RCC 7860 (cell line): ENCODE results near the gene LTF.
"Not testable (repeated sequence)": the region's sequence is repeated elsewhere in the genome, so short reads cannot be mapped to it uniquely, and the experiment has no call there.

Experiments used
- DNase-seq: peaks from one replicate; pipeline ENCODE4 v3.0.0-alpha.2; 2015; ENCODE audit warnings: low spot score
- FAIRE-seq: peaks from 2 replicates; lab custom pipeline; 2012; peaks lifted over from hg19 to GRCh38; lab: Jason Lieb, UNC

The LTF gene

DNA sequence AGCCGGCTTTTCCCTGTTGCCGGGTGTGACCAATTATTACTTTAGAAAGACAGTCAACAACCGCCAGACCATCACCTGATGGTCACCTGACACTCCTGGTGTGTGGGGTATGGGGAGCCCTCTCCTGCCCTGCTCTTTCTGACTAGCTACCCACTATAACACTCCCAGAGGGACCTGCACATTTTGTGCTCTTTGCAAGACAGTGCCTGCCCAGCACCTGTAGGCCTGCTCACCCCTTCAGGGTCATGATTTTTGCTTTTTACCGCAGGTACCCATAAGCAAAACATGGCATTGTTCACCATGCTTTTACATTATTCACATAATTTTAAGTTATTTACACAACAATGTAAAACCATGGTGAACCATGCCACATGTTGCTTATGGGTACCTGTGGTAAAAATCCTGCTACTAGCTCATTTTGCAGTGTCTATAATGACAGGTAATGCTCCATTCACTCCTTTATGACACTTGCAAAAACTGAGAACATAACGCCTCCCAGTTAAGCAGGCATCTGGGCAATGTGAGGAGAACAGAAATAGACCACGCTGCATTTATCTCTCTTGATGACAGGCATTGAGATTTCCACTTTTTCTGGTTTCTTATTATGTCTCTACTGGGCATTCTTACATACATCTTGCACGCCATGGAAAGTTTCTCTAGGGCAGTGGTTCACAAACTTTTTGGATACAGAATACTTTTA is 47.7 kb downstream of the LTF start:
- FAIRE-seq = no peak
- no peak for DNase-seq

DNA sequence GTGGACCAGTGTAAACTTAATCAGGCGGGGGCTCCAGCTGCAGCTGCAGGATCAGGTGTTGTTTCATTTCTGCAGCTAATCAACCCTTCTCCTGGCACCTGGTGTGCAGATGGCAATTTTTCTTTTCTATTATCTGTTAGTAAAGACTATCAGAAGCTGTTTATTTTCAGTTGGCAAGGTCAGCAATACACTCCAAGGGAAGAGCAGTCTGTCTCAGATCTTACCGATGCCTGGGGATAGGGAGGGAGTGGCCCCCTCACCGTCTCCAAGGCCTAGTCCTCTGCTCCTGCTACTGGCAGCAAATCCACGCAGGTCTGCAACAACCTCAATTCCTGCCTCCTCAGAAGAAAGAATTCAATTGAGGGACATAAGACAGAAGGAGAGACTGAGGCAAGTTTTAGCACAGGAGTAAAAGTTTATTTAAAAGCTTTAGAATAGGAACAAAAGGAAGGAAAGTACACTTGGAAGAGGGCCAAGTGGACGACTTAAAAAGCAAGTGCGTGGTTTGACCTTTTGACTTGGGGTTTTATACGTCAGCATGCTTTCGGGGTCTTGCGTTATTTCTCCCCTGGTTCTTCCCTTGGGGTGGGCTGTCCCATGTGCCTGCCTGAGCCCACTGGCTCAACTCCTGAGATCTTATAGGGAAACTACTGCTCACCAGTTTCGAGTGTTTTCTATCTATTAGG is 48.4 kb downstream of the LTF start:
- DNase-seq = no peak
- no peak for FAIRE-seq

DNA sequence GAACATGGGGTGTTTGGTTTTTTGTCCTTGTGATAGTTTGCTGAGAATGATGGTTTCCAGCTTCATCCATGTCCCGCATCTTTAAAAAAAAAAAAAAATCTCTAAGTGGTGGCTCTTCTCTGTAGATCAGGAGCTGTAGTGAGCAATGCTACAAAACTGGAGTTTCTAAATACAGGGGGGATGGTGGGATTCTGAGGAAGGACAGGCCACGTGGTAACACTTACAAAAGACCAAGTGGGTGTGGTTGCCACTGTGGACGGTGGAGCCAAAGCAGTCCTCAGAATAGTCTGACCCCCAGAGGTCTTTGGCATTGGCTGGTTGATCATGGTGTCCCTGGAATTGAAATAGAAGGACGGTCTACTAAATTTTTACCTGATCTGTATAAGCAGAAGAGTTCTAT is 50.0 kb downstream of the LTF start:
- FAIRE-seq (no peak), DNase-seq (no peak)

DNA sequence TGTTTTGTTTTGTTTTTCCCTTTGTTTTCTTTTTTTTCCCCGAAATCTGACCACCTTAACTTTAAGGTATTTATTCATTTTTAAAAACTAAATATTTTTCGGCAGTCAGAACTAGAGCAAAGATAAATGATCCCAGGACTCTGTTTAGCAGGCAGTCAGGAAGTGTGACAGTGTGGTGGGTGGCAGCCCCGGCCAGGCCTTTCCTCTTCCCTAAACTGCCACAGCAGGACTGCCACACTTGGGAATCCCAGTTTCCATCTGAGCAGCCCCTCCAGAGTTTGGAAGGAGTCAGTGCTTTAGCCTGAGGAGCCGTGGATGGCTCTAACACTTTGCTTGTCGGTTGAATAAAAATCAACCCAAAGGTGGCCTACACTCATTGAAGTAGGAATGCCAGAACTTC is 50.8 kb downstream of the LTF start:
- DNase-seq = no peak
- FAIRE-seq = no peak

DNA sequence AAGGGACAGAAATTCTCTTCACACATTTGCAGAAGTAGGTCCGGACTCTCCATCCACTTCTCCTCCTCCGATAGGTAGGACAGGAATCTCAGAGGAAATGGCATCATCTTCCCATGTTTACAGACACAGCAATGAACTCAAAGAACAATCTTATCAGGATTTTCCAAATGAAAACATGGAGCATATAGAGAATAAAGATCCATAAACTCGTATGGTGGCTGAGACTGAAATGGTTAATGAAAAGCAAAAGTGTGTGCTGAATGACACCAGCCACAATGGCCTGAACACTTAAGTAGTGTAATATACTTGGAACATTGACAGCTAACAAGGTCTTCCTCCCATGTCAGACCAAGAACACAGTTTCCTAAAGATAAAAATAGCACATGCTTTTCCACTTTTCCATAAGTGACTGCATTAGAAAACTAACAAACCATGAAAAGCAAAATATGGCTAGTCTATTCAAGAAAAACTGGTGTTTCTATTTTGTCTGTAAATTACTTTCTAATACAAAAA is 51.9 kb downstream of the LTF start:
- FAIRE-seq = no peak
- DNase-seq = no peak

DNA sequence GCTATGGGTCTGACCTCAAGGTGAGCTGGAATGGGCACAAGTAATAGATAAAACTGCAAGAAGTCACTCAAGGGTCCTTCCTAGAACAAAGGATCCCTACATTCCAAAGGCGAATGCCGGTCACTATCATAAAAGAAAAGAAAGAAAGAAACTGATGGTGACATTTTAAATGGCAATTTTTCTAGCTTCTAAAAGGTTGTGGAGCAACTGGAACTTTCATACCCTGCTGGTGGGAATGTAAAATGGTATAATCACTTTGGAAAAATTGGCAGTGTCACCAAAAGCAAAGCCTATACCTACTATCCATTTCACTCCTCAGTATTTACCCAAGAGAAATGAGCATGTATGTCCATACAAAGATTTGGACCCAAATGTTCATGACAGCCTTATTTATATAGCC is 53.4 kb downstream of the LTF start:
- FAIRE-seq (no peak), DNase-seq (no peak)

DNA sequence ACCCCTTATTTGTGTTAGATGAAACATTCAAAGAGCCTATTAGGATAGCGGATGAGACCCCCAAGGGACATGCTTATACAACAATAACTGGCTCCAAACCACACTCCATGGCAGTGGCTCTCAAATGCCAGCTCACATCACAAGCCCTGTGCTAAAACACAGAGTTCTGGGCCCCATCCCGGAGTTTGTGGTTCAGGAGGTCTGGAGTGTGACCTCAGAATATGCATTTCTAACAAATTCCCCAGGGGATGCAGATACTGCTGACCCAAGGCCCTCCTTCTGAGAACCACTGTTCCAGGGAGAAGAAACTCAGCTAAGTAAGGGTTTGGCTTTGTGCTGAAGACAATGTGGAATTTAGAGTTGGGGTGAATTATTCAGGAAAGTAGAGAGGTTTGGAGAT is 54.0 kb downstream of the LTF start:
- DNase-seq (no peak), FAIRE-seq (no peak)

DNA sequence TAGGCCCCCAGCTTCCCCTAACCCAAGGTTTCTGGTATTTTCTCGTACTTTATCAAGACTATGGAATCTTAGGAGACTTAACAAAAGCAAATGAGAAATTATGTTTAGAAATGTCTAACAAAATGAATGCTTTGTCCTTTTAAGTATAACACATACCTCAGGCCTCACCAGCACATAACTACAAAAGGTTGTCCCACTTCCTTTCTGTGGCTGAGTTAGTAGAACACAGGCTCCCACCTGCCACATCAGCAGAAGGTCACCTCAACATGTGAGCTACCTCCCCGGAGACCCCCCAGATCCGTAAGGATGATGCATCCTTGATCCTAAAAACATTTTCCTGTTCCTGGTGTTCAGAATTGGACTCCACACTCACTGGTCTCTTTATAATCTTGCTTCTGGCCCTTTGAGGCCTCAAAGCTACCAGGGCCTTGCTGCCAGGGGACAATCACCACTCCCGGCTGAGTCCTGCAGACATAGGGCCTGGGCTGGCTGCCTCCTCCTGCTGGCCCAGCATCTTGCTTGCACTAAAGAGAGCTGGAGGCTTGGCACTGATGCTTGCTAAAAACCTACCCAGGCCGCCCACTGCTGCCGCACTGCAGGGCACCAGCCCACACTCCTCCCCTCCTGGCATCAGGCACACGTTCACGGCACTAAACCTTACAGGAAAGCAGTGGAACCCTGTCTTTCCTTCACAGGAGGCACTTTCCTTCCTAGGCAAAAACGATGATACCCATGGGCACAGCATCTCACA is 54.8 kb downstream of the LTF start:
- DNase-seq (no peak), FAIRE-seq (no peak)

DNA sequence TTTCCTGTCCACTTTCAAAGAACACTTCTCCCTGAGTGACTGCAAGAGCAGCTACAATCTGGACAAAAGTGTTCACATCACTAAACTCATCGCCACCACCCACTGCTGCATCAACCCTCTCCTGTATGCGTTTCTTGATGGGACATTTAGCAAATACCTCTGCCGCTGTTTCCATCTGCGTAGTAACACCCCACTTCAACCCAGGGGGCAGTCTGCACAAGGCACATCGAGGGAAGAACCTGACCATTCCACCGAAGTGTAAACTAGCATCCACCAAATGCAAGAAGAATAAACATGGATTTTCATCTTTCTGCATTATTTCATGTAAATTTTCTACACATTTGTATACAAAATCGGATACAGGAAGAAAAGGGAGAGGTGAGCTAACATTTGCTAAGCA is 55.9 kb downstream of the LTF start:
- DNase-seq (no peak), FAIRE-seq (no peak)

DNA sequence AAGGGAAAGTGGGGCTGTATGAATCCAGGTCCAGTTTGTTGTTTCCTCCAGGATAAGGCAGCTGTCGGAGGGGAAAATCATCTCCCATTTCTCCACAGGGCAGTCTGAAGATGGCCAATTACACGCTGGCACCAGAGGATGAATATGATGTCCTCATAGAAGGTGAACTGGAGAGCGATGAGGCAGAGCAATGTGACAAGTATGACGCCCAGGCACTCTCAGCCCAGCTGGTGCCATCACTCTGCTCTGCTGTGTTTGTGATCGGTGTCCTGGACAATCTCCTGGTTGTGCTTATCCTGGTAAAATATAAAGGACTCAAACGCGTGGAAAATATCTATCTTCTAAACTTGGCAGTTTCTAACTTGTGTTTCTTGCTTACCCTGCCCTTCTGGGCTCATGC is 56.7 kb downstream of the LTF start:
- FAIRE-seq = no peak
- no peak for DNase-seq

DNA sequence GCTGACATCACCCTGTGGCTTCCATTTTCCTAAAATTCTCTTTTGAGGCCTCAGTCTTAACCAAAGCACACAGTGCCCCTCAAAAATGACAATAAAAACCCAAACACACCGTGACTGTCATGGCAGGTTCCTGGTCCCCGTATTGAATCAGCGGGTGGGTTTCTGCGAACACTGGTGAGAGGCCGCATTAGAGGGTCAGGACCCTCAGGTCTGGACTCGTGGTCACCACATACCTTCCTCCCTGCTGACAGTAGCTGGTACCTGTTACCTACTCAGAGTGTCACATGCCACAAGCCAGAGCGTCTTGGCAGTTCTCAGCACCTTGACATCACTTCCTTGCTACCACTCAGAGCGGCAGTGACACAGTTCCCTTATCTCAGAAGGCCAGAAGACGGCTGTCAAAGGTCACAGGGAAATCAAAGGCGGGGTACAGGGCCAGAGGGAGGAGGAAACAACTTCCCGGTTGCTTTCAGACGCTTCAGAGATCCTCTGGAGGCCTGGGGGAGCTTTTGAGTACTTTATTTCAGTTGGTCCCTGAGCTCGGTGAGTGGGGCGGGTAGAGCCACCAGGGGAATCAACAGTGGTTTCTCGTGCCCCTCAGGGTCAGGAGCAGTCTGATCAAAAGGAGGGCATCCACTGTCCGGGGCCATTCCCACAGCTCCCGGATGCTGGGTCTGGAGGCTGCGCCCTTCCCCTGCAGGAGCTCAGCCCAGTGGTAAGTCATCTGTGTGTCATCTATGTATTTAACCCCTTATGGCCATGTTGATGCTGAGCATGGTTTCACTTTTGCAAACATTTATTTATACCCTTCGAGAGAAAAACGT is 57.7 kb downstream of the LTF start, which contains the start of the genes CCR5AS and CCRL2:
CCR5AS (minus strand) TSS at position 279 of the 824 bp plus-strand sequence.
CCRL2 (plus strand) TSS at position 472 of the 824 bp plus-strand sequence. CDS start 821 bp downstream, outside the sequence.
- no peak for FAIRE-seq
- peak; percentile 61 for DNase-seq

DNA sequence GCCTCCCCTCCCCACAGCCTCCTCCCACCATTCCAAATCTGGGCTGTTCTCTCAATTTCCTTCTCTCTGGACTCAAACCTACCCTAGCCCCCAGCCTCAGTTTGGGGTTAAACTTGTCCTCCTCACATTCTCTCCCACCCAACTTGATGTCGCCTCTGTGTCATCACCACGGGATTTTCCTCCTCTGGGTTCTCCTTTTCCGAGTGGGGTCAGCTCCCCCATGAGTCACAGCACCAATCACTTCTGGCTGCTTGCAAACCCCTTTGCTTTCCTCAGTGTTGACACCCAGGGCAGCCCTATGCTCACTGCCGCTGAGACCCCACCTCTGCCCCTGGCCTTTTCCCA is 58.3 kb downstream of the LTF start:
- no peak for DNase-seq
- no peak for FAIRE-seq

DNA sequence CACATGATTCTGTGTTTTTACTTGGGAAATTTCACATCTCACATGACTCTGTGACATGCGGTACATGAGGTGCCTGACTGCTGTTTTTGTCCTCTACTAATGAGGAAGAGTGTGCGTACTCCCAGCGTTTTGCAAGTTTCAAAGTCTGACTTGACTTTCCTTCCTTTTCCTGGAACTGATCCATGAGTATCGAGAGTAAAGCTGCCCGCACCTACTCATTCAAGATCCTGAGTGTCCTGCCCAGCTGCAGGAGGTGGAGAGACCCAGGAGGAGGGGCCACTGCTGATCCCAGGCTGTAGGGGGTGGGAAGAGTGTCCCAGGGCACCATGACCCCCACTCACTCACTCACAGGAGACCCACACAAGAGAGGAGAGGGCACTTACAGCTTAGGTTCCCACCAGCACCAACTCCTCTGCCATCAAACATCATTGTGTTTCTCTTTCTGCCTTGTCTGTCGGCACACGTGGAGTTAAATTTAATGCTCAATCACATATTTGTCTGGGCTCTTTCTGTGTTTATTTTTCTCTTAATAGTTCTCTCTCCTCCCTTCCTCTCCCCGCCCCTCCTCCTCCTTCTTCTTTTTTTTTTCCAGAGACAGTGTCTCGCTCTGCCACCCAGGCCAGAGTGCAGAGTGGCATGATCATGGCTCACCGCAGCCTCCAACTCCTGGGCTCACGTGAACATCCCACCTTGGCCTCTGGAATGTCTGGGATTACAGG is 59.2 kb downstream of the LTF start:
- no peak for DNase-seq

DNA sequence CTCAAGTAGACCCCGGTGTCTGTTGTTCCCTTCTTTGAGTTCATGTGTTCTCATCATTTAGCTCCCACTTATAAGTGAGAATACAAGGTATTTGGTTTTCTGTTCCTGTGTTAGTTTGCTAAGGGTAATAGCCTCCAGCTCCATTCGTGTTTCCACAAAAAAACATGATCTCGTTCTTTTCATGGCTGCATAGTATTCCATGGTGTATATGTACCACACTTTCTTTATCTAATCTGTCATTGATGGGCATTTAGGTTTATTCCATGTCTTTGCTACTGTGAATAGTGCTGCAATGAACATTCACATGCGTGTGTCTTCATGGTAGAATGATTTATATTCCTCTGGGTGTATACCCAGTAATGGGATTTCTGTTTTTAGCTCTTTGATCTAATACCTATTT is 61.8 kb downstream of the LTF start:
- DNase-seq, FAIRE-seq: not testable (repeated sequence)

More for the DNA sequence above, 59.2 kb downstream of the LTF start:
- no peak for FAIRE-seq

DNA sequence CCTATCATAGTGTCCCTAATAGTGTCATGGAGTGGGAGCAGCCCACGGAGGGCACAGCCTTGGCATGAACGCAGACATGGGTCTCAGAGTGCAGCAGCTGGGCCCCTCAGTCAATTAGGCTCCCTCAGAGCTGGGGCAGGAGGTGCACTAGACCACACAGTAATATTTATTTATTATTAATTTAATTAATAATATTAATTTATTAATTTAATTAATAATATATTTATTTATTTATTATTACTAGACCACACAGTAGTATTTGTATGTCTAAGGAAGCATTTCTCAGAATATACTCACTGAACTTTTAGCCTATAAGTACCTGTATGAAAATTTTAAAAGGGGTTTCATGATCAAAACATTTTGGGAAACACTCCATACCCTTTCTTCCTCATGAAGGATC is 63.1 kb downstream of the LTF start:
- FAIRE-seq = no peak
- no peak for DNase-seq

DNA sequence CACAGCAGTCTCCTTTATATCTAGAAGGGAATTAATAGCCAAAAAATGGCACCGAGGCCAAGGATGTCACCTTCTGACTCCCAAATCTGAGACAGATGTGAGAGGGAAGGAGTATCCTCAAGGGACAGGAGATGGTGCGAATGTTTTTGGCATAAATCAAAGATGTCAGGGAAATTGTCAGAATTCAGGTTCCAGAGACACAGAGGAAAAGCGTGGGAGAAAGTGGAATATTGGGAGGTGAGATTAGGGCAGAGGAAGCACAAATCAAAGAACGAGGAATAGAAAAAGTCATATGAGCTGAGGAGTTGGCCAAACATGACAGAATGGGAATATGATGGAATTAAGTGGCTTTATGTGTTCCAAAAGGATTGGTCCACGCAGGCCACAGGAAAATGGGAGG is 63.9 kb downstream of the LTF start:
- no peak for DNase-seq
- no peak for FAIRE-seq

DNA sequence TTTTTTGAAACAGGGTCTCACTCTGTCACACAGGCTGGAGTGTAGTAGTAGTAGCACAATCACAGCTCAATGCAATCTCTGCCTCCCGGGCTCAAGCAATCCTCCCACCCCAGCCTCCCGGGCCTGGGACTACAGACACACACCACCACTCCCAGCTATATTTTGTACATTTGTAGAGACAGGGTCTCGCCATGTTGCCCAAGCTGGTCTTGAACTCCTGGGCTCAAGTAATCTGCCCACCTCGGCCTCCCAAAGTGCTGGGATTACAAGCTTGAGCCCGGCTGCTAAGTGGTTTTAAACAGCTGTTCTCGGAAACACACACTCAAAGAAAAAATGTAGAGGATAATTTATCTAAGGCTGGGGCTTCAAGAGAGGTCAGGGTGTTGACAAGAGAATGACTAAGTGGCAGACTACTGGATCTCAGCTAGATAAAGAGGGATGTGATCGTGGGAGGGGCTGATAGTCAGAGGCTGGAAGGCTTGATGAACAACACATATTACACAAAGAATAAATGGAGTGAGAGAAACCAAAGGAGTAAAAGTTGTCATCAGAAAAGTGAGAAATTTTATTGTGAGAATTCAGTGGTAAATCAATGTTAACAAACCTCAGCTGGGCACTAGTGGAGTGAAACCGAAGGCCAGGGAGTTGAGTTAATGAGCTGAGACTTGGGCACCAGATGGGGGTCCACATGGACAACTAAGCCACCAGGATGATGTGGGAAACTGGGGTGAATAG is 64.5 kb downstream of the LTF start:
- FAIRE-seq = no peak
- peak; percentile 55 for DNase-seq

DNA sequence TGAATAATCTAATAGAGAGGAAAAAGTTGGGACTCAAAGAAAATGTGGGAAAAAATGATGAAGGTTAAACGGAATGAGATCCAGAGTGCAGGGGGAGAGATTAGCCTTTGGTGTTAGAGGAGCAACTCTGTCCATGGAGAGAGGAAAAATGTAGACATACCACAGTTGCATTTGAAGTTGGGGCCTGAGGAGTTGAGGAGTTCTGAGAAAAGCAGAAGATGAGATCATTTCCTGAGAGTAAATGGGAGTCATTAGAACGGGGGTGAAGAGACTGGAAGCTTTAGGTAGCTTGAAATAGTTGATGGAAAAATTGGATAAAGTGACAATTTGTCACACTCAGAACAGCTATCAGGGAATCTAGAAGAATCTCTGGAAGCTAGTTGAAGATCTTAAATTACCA is 65.1 kb downstream of the LTF start:
- DNase-seq = no peak
- FAIRE-seq = no peak

DNA sequence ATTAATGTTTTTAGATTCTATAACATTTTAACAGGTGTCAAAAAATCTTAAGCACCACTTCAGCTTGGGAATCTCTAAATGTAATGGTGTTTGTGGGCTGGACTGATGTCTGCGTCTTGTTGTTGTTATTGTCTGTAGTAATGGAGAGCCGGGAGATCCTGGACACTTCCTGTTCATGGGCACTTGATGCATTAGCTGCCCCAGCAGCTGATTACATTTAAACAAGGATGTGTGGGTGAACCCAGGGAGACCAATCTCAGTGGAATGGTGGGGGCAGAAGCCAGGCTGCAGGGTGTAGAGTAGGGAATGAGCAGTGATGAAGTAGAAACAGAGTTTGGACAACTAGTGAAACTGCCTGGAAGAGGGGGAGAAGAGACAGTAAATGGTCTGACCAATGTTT is 65.6 kb downstream of the LTF start:
- DNase-seq (no peak), FAIRE-seq (no peak)
